ENCODE measurements around the gene FHIT.

Gene FHIT

GRCh38 chr3:60427109-60427508, 824.1 kb downstream of the FHIT start:
- no peak overlapping the region for H3K4me3 Mint-ChIP-seq
- no peaks in the 10 kb centered on the region for H3K9me3 Mint-ChIP-seq
- ATAC-seq: no peak

GRCh38 chr3:60424942-60425341, 826.3 kb downstream of the FHIT start:
- H3K27ac Mint-ChIP-seq: no peak overlapping the region
- DNase-seq (no peak), ATAC-seq (no peak)
- H3K27me3 Mint-ChIP-seq: no peaks in the 10 kb centered on the region
- no peaks in the 10 kb centered on the region for H3K9me3 Mint-ChIP-seq
- no peaks in the 10 kb centered on the region for H3K36me3 Mint-ChIP-seq (ENCODE audit: low read depth)
- no peak overlapping the region for H3K4me3 Mint-ChIP-seq
- peaks cover 4% of the 10 kb centered on the region for H3K4me1 Mint-ChIP-seq

More at GRCh38 chr3:60427109-60427508, 824.1 kb downstream of the FHIT start:
- H3K27me3 Mint-ChIP-seq: no peaks in the 10 kb centered on the region
- DNase-seq: no peak
- no peak overlapping the region for H3K27ac Mint-ChIP-seq
- H3K36me3 Mint-ChIP-seq (ENCODE audit: low read depth): no peaks in the 10 kb centered on the region
- H3K4me1 Mint-ChIP-seq: peaks cover 11% of the 10 kb centered on the region

- DNase-seq (no peak), ATAC-seq (no peak)
- H3K36me3 Mint-ChIP-seq (ENCODE audit: low read depth): no peaks in the 10 kb centered on the region
- no peaks in the 10 kb centered on the region for H3K4me1 Mint-ChIP-seq
- no peaks in the 10 kb centered on the region for H3K27me3 Mint-ChIP-seq
- no peaks in the 10 kb centered on the region for H3K9me3 Mint-ChIP-seq
- H3K27ac Mint-ChIP-seq: no peak overlapping the region
- H3K4me3 Mint-ChIP-seq: no peak overlapping the region
These were observed 827.2 kb downstream of the FHIT start for GRCh38 chr3:60424034-60424433.

GRCh38 chr3:60423556-60423955, 827.7 kb downstream of the FHIT start:
- no peak for DNase-seq
- Mint-ChIP-seq H3K4me3 (no peak overlapping the region), H3K9me3 (no peaks in the 10 kb centered on the region), H3K36me3 (ENCODE audit: low read depth) (no peaks in the 10 kb centered on the region), H3K27me3 (no peaks in the 10 kb centered on the region), H3K4me1 (no peaks in the 10 kb centered on the region), H3K27ac (no peak overlapping the region)
- ATAC-seq: no peak

GRCh38 chr3:60421749-60422446, 829.4 kb downstream of the FHIT start:
- Mint-ChIP-seq H3K27me3 (no peaks in the 10 kb centered on the region), H3K36me3 (ENCODE audit: low read depth) (no peaks in the 10 kb centered on the region), H3K27ac (no peak overlapping the region), H3K4me1 (no peaks in the 10 kb centered on the region), H3K4me3 (no peak overlapping the region), H3K9me3 (no peaks in the 10 kb centered on the region)
- DNase-seq: no peak
- no peak for ATAC-seq

- Mint-ChIP-seq H3K9me3 (peaks cover 6% of the 10 kb centered on the region), H3K4me3 (no peak overlapping the region), H3K27ac (no peak overlapping the region), H3K36me3 (ENCODE audit: low read depth) (peaks cover 3% of the 10 kb centered on the region), H3K4me1 (no peaks in the 10 kb centered on the region), H3K27me3 (no peaks in the 10 kb centered on the region)
- DNase-seq: no peak
- ATAC-seq: no peak
These were observed 833.7 kb downstream of the FHIT start for GRCh38 chr3:60417576-60417975.

- H3K4me3 Mint-ChIP-seq: no peak overlapping the region
- no peaks in the 10 kb centered on the region for H3K4me1 Mint-ChIP-seq
- H3K36me3 Mint-ChIP-seq (ENCODE audit: low read depth): peaks cover 3% of the 10 kb centered on the region
- peaks cover 6% of the 10 kb centered on the region for H3K9me3 Mint-ChIP-seq
- ATAC-seq (no peak), DNase-seq (no peak)
- H3K27me3 Mint-ChIP-seq: no peaks in the 10 kb centered on the region
- H3K27ac Mint-ChIP-seq: no peak overlapping the region
These were observed 837.2 kb downstream of the FHIT start for GRCh38 chr3:60414011-60414410.

GRCh38 chr3:60413551-60413950, 837.7 kb downstream of the FHIT start:
- ATAC-seq: no peak
- Mint-ChIP-seq H3K36me3 (ENCODE audit: low read depth) (peaks cover 3% of the 10 kb centered on the region), H3K27ac (no peak overlapping the region)

GRCh38 chr3:60403866-60404265, 847.4 kb downstream of the FHIT start:
- H3K27me3 Mint-ChIP-seq: no peaks in the 10 kb centered on the region

More at GRCh38 chr3:60413551-60413950, 837.7 kb downstream of the FHIT start:
- H3K27me3 Mint-ChIP-seq: no peaks in the 10 kb centered on the region
- H3K9me3 Mint-ChIP-seq: peaks cover 6% of the 10 kb centered on the region
- no peaks in the 10 kb centered on the region for H3K4me1 Mint-ChIP-seq
- H3K4me3 Mint-ChIP-seq: no peak overlapping the region
- no peak for DNase-seq

GRCh38 chr3:60402931-60403330, 848.3 kb downstream of the FHIT start:
- ATAC-seq: no peak
- no peak for DNase-seq
- Mint-ChIP-seq H3K9me3 (no peaks in the 10 kb centered on the region), H3K4me3 (no peak overlapping the region), H3K36me3 (ENCODE audit: low read depth) (no peaks in the 10 kb centered on the region), H3K27me3 (no peaks in the 10 kb centered on the region), H3K27ac (no peak overlapping the region), H3K4me1 (no peaks in the 10 kb centered on the region)

More at GRCh38 chr3:60403866-60404265, 847.4 kb downstream of the FHIT start:
- Mint-ChIP-seq H3K4me3 (no peak overlapping the region), H3K9me3 (no peaks in the 10 kb centered on the region), H3K4me1 (no peaks in the 10 kb centered on the region), H3K27ac (no peak overlapping the region), H3K36me3 (ENCODE audit: low read depth) (no peaks in the 10 kb centered on the region)
- no peak for DNase-seq
- no peak for ATAC-seq

GRCh38 chr3:60399861-60400845, 851.1 kb downstream of the FHIT start:
- Mint-ChIP-seq H3K27me3 (no peaks in the 10 kb centered on the region), H3K4me1 (no peaks in the 10 kb centered on the region), H3K4me3 (no peak overlapping the region), H3K9me3 (no peaks in the 10 kb centered on the region), H3K36me3 (ENCODE audit: low read depth) (no peaks in the 10 kb centered on the region), H3K27ac (no peak overlapping the region)
- no peak for DNase-seq
- no peak for ATAC-seq

GRCh38 chr3:60399292-60399691, 852.0 kb downstream of the FHIT start:
- Mint-ChIP-seq H3K4me1 (no peaks in the 10 kb centered on the region), H3K36me3 (ENCODE audit: low read depth) (no peaks in the 10 kb centered on the region), H3K27ac (no peak overlapping the region), H3K27me3 (no peaks in the 10 kb centered on the region), H3K4me3 (no peak overlapping the region), H3K9me3 (no peaks in the 10 kb centered on the region)
- DNase-seq (no peak), ATAC-seq (no peak)

GRCh38 chr3:60395173-60395762, 856.0 kb downstream of the FHIT start:
- Mint-ChIP-seq H3K27ac (no peak overlapping the region), H3K4me1 (no peaks in the 10 kb centered on the region), H3K36me3 (ENCODE audit: low read depth) (no peaks in the 10 kb centered on the region), H3K9me3 (no peaks in the 10 kb centered on the region), H3K27me3 (no peaks in the 10 kb centered on the region), H3K4me3 (no peak overlapping the region)
- no peak for DNase-seq
- no peak for ATAC-seq

GRCh38 chr3:60393946-60394345, 857.3 kb downstream of the FHIT start:
- ATAC-seq: no peak

GRCh38 chr3:60392501-60392900, 858.8 kb downstream of the FHIT start:
- ATAC-seq (no peak), DNase-seq (no peak)
- Mint-ChIP-seq H3K9me3 (no peaks in the 10 kb centered on the region), H3K36me3 (ENCODE audit: low read depth) (no peaks in the 10 kb centered on the region), H3K27me3 (no peaks in the 10 kb centered on the region), H3K4me3 (no peak overlapping the region), H3K4me1 (no peaks in the 10 kb centered on the region), H3K27ac (no peak overlapping the region)

More at GRCh38 chr3:60393946-60394345, 857.3 kb downstream of the FHIT start:
- Mint-ChIP-seq H3K4me3 (no peak overlapping the region), H3K4me1 (no peaks in the 10 kb centered on the region), H3K36me3 (ENCODE audit: low read depth) (no peaks in the 10 kb centered on the region), H3K27me3 (no peaks in the 10 kb centered on the region), H3K9me3 (no peaks in the 10 kb centered on the region), H3K27ac (no peak overlapping the region)
- DNase-seq: no peak
